GM18951 (cell line): ENCODE results near the gene CRY1.
"Not testable (repeated sequence)": the region's sequence is repeated elsewhere in the genome, so short reads cannot be mapped to it uniquely, and the experiment has no call there.

Experiments
- POLR2A ChIP-seq: IDR thresholded peaks from 4 replicates; pipeline ENCODE4 v1.6.1; 2011; ENCODE audit warnings: mild to moderate bottlenecking; ENCODE audit not compliant: insufficient read length, insufficient read depth; ENCODE audit errors: extremely low read depth
- in situ Hi-C: fragments of 300-500 bp; cut with MboI; formaldehyde crosslinking; loops from one replicate; pipeline ENCODE4 v1.12.0; 2022; ENCODE audit warnings: low sequenced_read_pairs, mixed read lengths, inconsistent platforms; ENCODE audit not compliant: unreplicated experiment

Gene CRY1

GRCh38 chr12:106997916-106998315 lies 95.4 kb downstream of the CRY1 start:
- in situ Hi-C loops = no loop called here
- no peak for TF ChIP-seq POLR2A

DNA sequence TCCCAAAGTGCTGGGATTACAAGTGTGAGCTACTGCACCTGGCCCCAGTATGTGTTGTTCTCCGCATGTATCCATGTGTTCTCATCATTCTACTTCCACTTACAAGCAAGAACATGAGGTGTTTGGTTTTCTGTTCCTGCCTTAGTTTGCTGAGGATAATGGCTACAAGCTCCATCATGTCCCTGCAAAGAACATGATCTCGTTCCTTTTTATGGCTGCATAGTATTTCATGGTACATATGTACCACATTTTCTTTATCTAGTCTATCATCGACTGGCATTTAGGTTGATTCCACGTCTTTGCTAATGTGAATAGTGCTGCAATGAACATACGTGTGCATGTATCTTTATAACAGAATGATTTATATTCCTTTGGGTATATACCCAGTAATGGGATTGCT lies 97.2 kb downstream of the CRY1 start:
- in situ Hi-C loops = not testable (repeated sequence)

DNA sequence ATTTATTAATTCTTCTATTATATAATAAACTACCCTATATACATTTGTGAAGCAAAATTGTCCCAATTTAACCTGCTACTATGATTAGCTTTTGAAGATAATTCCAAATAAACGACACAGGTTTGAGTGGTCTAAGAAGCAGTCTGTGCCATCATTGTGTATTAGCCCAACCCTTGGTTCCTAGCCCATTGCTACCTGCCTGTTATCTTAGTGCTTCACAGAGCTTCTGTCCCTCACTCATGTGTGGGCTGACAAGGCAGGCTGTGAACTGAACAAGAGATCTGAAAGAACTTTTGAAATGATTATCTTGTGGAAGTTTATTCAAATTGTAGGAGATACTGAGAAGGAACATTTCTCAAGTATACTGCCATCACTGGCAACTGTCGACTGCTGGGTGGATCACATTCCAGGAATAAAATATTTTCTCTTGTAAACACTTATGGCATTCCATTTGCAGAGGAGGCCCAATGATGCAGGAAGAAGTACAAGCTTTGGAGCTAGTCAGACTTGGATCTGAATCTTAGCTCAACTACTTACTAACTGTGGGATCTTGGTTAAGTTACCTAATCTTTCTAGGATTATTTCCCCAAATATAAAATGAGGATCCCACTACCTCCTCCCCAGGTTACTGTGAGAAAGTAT lies 98.6 kb downstream of the CRY1 start:
- in situ Hi-C loops = no loop called here
- TF ChIP-seq POLR2A = no peak

DNA sequence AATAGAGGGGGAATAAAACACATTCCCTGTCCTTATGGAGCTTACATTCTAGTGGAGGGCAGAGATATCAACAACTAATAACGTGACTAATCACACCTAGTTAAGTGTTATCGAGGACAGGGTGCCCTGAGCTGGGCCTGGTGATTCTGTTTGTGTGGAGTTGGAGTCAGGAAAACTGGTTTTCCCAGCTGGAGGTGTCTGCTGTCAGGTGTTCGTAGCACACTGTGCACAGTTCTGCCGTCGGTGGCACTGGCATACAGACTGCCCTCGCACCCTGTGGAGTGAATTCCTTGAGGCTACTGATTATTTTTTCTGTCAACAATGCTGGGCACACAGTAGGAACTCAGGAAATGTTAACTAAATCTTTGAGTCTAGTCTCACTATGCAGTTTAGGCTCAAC lies 105.5 kb downstream of the CRY1 start:
- in situ Hi-C loops = no loop called here
- TF ChIP-seq POLR2A = no peak

- in situ Hi-C loops = no loop called here
Observed at GRCh38 chr12:106986625-106987389, 106.5 kb downstream of the CRY1 start, which contains the start of gene MTERF2. TSS of gene MTERF2 (minus strand) at chr12:106987146. CDS start at chr12:106978714, 8,432 bp downstream.

DNA sequence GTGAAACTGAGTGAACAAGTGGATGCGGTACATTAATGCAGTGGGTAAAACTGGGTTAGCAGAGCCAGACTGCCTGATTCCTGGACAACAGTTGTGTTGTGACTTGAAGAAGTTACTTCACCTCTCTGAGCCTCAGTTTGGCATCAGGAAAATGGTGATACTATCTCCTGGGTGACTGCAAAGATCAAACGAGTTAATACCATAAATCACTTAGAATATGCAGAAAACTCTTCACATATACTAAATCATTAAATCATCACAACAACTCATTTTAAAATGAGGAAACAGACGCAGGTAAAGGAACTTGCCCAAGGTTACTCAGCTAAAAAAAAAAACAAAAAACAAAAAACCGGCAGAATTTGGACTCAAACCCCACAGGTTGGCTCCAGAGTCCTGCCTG lies 107.2 kb downstream of the CRY1 start:
- in situ Hi-C loops = no loop called here
- no peak for TF ChIP-seq POLR2A

More at GRCh38 chr12:106986625-106987389, 106.5 kb downstream of the CRY1 start, which contains the start of gene MTERF2:
- peak; percentile 62 for TF ChIP-seq POLR2A

DNA sequence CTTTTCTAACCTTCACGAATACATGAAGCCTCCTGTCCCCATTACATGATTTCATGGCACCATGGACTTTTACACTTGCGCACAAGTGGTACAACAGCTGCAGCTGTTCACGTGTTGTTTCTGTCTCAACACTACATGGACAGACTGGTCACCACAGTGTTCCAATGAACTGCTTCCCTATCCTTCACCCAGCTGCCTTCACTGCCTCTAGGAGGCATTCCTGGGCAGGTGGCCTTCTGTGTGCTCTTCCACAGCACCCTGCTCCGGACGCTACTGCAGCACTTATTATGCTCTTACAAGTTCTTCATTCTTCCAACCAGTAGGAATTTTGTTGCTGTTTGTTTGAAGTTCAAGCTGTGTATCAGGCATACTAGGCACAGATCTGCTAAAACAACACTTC lies 107.9 kb downstream of the CRY1 start:
- TF ChIP-seq POLR2A = no peak
- in situ Hi-C loops = no loop called here

- in situ Hi-C loops = no loop called here
- no peak for TF ChIP-seq POLR2A
Observed at GRCh38 chr12:106984588-106985137, 108.7 kb downstream of the CRY1 start.

GRCh38 chr12:106982229-106982628 lies 111.1 kb downstream of the CRY1 start:
- no peak for TF ChIP-seq POLR2A

GRCh38 chr12:106981788-106982187 lies 111.6 kb downstream of the CRY1 start:
- in situ Hi-C loops = no loop called here
- no peak for TF ChIP-seq POLR2A

More at GRCh38 chr12:106982229-106982628, 111.1 kb downstream of the CRY1 start:
- in situ Hi-C loops = no loop called here

- in situ Hi-C loops = no loop called here
Observed at GRCh38 chr12:106980944-106981343, 112.4 kb downstream of the CRY1 start.

GRCh38 chr12:106978035-106978800 lies 115.1 kb downstream of the CRY1 start:
- in situ Hi-C loops = no loop called here

More at GRCh38 chr12:106980944-106981343, 112.4 kb downstream of the CRY1 start:
- no peak for TF ChIP-seq POLR2A

GRCh38 chr12:106976668-106977067 lies 116.7 kb downstream of the CRY1 start:
- in situ Hi-C loops = no loop called here
- no peak for TF ChIP-seq POLR2A

More at GRCh38 chr12:106978035-106978800, 115.1 kb downstream of the CRY1 start:
- no peak for TF ChIP-seq POLR2A
